Fibroblast of lung (primary cell): ENCODE data around the gene S100A8.

Experiments
- EZH2 ChIP-seq: IDR thresholded peaks from 2 replicates; pipeline ENCODE4 v1.5.1; 2012; ENCODE audit warnings: low read length, control low read depth, mild to moderate bottlenecking; ENCODE audit errors: missing control alignments
- TF ChIP-seq, protein P1 (sequence below), 2 donors: IDR thresholded peaks in 1 of 2; conservative IDR thresholded peaks in 1 of 2; 1 replicate in 1 of 2; 2 replicates in 1 of 2; pipeline ENCODE4 v1.5.1; 2011 to 2012; ENCODE audit warnings: low read length in 2 of 2, control low read depth in 1 of 2, inconsistent platforms in 1 of 2, low read depth in 1 of 2, mild to moderate bottlenecking in 1 of 2

DNA sequence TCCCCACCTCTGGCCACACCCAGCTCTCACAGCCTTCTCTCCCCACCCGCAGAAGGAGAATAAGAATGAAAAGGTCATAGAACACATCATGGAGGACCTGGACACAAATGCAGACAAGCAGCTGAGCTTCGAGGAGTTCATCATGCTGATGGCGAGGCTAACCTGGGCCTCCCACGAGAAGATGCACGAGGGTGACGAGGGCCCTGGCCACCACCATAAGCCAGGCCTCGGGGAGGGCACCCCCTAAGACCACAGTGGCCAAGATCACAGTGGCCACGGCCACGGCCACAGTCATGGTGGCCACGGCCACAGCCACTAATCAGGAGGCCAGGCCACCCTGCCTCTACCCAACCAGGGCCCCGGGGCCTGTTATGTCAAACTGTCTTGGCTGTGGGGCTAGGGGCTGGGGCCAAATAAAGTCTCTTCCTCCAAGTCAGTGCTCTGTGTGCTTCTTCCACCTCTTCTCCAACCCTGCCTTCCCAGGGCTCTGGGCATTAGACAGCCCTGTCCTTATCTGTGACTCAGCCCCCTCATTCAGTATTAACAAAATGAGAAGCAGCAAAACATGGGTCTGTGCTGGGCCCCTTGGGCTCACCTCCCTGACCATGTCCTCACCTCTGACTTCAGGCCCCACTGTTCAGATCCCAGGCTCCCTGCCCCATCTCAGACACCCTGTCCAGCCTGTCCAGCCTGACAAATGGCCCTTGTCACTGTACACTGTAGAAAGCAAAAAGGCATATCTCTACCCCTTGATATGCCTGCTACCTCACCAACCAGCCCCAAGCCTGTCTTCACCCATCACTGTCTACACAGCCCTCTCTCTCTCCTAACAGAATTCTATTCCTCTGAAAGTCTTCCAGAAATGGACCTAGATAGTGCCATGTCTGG, 30.0 kb downstream of the S100A8 start:
- TF ChIP-seq, protein P1, sequence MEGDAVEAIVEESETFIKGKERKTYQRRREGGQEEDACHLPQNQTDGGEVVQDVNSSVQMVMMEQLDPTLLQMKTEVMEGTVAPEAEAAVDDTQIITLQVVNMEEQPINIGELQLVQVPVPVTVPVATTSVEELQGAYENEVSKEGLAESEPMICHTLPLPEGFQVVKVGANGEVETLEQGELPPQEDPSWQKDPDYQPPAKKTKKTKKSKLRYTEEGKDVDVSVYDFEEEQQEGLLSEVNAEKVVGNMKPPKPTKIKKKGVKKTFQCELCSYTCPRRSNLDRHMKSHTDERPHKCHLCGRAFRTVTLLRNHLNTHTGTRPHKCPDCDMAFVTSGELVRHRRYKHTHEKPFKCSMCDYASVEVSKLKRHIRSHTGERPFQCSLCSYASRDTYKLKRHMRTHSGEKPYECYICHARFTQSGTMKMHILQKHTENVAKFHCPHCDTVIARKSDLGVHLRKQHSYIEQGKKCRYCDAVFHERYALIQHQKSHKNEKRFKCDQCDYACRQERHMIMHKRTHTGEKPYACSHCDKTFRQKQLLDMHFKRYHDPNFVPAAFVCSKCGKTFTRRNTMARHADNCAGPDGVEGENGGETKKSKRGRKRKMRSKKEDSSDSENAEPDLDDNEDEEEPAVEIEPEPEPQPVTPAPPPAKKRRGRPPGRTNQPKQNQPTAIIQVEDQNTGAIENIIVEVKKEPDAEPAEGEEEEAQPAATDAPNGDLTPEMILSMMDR (conservative IDR thresholded peaks at IDR 0.05 in 1 of 2, IDR thresholded peaks at IDR 0.05 in 1 of 2; ENCODE audit: low read depth in 1 of 2, low read length in 2 of 2), result no peak
- TF ChIP-seq EZH2, result no peak
